ENCODE measurements around the gene SV2C. TPM values are rescaled to one million over a fixed set of nuclear protein-coding genes. Genes with fewer than 3 reads are reported as not detected.
A peak's percentile ranks its signal among the peaks of the same experiment; 100 is the strongest.
"Not testable (repeated sequence)": the region's sequence is repeated elsewhere in the genome, so short reads cannot be mapped to it uniquely, and the experiment has no call there.

The SV2C gene
- total RNA-seq, 1 donor from 2014 or later = 0.32 TPM

DNA sequence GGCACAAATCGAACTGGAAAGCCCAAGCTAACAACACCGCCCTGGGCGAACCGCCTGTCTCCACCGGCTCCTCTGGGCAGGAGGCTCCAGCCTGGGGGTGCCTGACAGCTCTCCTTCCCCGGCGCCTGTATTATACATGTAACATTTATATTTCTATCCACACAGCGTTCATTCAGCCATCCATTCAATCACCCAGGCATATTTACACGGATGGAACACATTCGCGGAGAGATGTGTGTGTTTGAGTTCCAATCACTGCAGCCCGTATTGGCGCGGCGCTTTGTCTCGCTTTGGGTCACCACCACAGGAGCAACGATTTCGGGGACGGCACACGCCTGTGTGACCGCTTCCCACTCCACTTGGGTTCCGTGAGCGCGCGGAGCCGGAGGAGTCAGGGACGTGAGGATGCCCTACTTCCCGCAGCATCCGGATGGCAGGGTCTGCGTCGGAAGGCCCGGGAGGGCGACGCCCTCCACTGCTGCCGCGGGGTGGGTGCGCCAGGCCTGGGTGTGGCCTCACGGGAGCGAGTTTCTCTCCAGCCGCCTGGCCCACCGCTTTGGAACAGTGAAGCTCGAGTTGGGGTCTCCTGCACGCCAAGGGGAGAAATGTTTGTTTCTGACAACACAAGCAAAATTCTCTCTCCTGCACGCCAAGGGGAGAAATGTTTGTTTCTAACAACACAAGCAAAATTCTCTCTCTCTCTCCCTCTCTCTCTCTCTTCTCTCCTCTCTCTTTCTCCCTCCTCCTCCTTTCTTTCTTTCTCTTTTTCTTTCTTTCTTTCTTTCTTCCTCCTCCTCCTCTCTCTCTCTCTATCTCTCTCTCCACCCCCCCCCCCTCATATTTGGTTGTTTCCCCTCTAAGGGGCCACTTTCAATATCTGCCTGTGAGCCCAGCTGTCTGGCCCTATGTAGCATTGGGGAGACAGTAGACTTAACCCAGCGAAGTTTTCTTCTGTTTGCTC lies 1.1 kb upstream of the SV2C start:
- intact Hi-C loops (cut with DNase I) = no loop called here
- no peaks in the 10 kb centered on the region for H3K9me3 ChIP-seq
- TF ChIP-seq, protein P1, sequence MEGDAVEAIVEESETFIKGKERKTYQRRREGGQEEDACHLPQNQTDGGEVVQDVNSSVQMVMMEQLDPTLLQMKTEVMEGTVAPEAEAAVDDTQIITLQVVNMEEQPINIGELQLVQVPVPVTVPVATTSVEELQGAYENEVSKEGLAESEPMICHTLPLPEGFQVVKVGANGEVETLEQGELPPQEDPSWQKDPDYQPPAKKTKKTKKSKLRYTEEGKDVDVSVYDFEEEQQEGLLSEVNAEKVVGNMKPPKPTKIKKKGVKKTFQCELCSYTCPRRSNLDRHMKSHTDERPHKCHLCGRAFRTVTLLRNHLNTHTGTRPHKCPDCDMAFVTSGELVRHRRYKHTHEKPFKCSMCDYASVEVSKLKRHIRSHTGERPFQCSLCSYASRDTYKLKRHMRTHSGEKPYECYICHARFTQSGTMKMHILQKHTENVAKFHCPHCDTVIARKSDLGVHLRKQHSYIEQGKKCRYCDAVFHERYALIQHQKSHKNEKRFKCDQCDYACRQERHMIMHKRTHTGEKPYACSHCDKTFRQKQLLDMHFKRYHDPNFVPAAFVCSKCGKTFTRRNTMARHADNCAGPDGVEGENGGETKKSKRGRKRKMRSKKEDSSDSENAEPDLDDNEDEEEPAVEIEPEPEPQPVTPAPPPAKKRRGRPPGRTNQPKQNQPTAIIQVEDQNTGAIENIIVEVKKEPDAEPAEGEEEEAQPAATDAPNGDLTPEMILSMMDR (IDR thresholded peaks at IDR 0.05) = no peak
- peaks cover 4% of the 10 kb centered on the region for H3K4me1 ChIP-seq
- H3K27ac ChIP-seq = no peak overlapping the region
- no peak for ATAC-seq
- no peak overlapping the region for H3K4me3 ChIP-seq
- H3K27me3 ChIP-seq = peaks cover 72% of the 10 kb centered on the region
- peak; percentile 51 for DNase-seq
- H3K36me3 ChIP-seq = no peaks in the 10 kb centered on the region

DNA sequence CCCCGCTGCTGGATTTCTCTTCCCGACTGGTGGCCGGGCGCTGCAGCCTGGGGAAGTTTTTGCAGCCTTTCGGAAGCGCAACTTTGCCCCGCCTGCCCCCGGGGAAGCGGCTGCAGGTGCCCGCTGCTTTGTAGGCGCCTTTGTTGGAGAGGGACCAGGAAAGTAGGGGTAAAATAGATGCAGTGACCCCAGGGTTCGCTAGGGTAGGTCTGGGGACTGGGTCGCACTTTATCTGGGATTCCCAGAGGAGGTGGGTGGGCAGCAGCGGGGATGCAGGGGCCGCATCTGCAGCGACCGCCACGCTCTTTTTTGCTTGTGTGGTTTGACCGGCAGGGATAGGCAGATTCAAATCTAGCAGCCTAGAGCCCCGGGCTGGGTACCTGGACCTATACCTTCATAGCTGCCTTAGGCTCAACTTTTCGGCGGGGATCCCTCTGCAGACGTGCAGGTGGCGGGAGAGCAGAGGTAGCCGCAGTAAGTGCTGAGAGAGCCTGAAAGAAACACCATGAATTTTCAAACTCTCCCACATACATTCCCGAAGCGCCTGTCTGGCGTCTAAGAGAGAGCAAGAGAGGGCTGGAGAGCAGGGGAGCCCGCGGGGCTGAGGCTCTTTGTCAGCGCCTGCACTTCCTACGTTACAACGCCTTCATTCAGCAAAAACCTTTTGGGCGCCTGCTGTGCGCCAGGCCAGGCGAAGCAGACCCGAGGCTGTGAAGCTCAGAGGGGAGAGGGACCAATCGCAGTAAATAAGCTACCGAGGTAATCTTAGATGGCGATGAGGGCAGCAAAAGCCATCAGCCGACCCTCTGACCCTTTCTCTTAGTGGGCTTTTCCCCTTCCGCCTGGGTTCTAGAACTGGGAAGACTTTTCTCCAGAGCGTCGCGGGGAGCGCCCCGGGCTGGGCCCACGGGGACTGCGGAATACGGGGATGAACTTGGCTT lies 642 bp downstream of the SV2C start:
- Histone ChIP-seq H3K36me3 (no peaks in the 10 kb centered on the region), H3K9me3 (no peaks in the 10 kb centered on the region), H3K27me3 (peaks cover 72% of the 10 kb centered on the region), H3K4me3 (peak overlapping the region; percentile 14), H3K4me1 (peaks cover 4% of the 10 kb centered on the region), H3K27ac (no peak overlapping the region)
- DNase-seq = no peak
- TF ChIP-seq, protein P1 (IDR thresholded peaks at IDR 0.05) = no peak
- intact Hi-C loops (cut with DNase I) = no loop called here
- ATAC-seq = no peak

DNA sequence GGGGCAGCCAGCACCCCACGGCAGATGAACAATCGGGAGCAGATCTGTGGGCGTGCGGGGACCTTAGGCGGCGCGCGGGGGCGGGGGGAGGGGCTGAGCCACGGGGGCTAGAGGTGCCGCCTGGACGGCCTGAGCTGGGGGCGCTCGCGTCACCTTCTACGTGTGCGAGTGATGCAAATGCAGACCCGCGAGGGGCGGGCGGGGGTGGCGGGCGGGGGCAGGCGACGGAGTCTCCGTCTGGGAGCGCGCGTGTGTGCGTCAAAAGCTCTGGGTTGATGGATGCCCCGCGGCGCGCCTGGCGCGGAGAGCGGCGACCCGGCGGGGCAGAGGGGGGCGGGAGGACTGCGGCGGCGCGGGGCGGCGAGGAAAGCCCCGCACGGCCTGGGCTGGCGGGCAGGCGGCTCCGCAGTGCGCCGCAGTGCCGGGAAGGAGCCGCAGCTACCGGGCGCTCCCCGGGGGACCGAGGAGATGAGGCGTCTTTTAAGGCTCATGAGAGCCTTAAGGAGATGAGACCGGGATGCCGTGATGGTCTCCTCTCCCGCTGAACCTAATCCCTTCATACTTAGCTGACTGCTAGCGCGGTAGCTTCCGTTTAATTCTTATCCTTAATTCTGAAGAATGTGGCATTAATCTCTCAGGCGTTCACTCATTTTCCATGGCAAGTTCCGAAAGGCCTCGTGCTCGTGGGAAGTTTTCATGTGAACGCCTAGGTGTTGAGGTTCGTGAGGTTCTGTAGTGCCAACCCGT lies 1.5 kb downstream of the SV2C start:
- TF ChIP-seq, protein P1 (IDR thresholded peaks at IDR 0.05) = no peak
- H3K27me3 ChIP-seq = peaks cover 74% of the 10 kb centered on the region
- no peaks in the 10 kb centered on the region for H3K9me3 ChIP-seq
- intact Hi-C loops (cut with DNase I) = no loop called here
- no peak overlapping the region for H3K4me3 ChIP-seq
- H3K27ac ChIP-seq = no peak overlapping the region
- peaks cover 4% of the 10 kb centered on the region for H3K4me1 ChIP-seq
- ATAC-seq (no peak), DNase-seq (no peak)
- no peaks in the 10 kb centered on the region for H3K36me3 ChIP-seq

DNA sequence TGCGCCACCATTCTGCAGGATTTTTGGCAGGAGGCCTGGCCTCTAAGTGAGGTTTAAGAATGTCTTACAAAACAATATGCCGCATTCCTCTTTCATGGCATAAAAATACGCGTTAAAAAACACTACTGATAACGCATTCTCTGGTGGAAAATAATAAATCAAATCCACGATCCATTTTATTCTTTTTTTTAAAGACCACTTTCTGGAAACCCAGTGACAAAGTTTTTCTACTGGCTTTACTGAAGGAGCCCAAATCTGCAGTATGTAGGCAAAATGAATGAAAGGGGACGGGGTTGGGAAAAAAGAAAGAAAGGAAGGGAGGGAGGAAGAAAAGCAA lies 2.0 kb downstream of the SV2C start:
- peaks cover 68% of the 10 kb centered on the region for H3K27me3 ChIP-seq
- H3K36me3 ChIP-seq = no peaks in the 10 kb centered on the region
- H3K4me1 ChIP-seq = peaks cover 4% of the 10 kb centered on the region
- DNase-seq (peak; percentile 62), ATAC-seq (no peak)
- no peaks in the 10 kb centered on the region for H3K9me3 ChIP-seq
- H3K27ac ChIP-seq = no peak overlapping the region
- TF ChIP-seq, protein P1 (IDR thresholded peaks at IDR 0.05) = no peak
- H3K4me3 ChIP-seq = no peak overlapping the region
- intact Hi-C loops (cut with DNase I) = no loop called here

DNA sequence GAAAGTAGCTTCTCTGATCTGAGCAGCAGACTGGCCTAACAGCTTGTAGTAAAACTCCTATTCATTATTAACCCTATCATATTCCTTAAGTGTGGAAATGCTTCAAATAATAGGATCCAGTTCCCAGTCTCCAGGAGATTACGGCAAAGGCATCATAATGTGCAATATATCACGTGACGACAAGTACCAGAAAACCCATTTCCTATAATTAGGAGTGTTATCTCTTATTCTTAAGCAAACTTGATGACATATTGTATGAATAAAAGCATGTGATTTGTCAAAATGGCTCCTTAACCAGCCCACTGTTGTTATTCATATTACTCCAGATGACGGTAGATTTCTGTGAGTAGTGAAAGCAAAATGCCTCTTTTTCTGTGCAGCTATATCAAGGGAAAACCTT lies 2.9 kb downstream of the SV2C start:
- peaks cover 60% of the 10 kb centered on the region for H3K27me3 ChIP-seq
- ATAC-seq (no peak), DNase-seq (no peak)
- H3K9me3 ChIP-seq = no peaks in the 10 kb centered on the region
- intact Hi-C loops (cut with DNase I) = no loop called here
- H3K27ac ChIP-seq = no peak overlapping the region
- TF ChIP-seq, protein P1 (IDR thresholded peaks at IDR 0.05) = no peak
- no peak overlapping the region for H3K4me3 ChIP-seq
- no peaks in the 10 kb centered on the region for H3K36me3 ChIP-seq
- H3K4me1 ChIP-seq = peaks cover 4% of the 10 kb centered on the region

DNA sequence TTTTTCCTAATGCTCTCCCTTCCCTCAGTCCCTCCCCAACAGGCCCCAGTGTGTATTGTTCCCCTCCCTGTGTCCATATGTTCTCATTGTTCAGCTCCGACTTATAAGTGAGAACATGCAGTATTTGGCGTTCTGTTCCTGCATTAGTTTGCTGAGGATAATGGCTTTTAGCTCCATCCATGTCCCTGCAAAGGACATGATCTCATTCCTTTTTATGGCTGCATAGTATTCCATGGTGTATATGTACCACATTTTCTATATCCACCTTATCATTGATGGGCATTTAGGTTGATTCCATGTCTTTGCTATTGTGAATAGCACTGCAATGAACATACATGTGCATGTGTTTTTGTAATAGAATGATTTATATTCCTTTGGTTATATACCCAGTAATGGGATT lies 6.0 kb downstream of the SV2C start:
- peaks cover 29% of the 10 kb centered on the region for H3K27me3 ChIP-seq
- DNase-seq; H3K36me3 ChIP-seq; H3K4me1 ChIP-seq; H3K9me3 ChIP-seq; intact Hi-C loops (cut with DNase I); H3K4me3 ChIP-seq; ATAC-seq; H3K27ac ChIP-seq: not testable (repeated sequence)
